Brain microvascular endothelial cell (primary cell): ENCODE data around the gene GPR78.

ENCODE experiments used
- DNase-seq: peaks from one replicate; pipeline ENCODE4 v3.0.0-alpha.2; 2020
- H3K27ac ChIP-seq: fragments of 250-450 bp; sonication (Bioruptor Pico); 2 replicates; pipeline ENCODE4 v1.5.1; 2020; ENCODE audit warnings: mild to moderate bottlenecking, moderate library complexity
- H3K27me3 ChIP-seq: fragments of 250-450 bp; sonication (Bioruptor Pico); replicated peaks from 2 replicates; pipeline ENCODE4 v1.5.1; 2020; ENCODE audit warnings: mild to moderate bottlenecking
- H3K36me3 ChIP-seq: fragments of 250-450 bp; sonication (Bioruptor Pico); replicated peaks from 2 replicates; pipeline ENCODE4 v1.5.1; 2020; ENCODE audit warnings: mild to moderate bottlenecking
- H3K4me3 ChIP-seq: 2 replicates; pipeline ENCODE4 v1.5.1; 2011; ENCODE audit warnings: low read depth, mild to moderate bottlenecking, control low read depth, low read length, moderate library complexity
- CTCF ChIP-seq: IDR thresholded peaks from 2 replicates; pipeline ENCODE4 v1.5.1; 2011; ENCODE audit warnings: low read depth, mild to moderate bottlenecking, moderate library complexity, low read length, control low read depth, inconsistent platforms; ENCODE audit errors: missing control alignments
- in situ Hi-C: cut with HindIII; loops from 2 replicates; pipeline ENCODE4 v1.10.0; 2017; ENCODE audit warnings: low sequenced_read_pairs, low pct_ligation_motif_present

GPR78 gene

GRCh38 chr4:8601556-8601955 is 21.4 kb downstream of the GPR78 start:
- H3K4me3 ChIP-seq, result no peak overlapping the region
- no peak overlapping the region for H3K27ac ChIP-seq
- DNase-seq, result no peak
- no peak for TF ChIP-seq CTCF
- H3K27me3 ChIP-seq, result no peaks in the 10 kb centered on the region
- in situ Hi-C loops, result no loop called here
- no peaks in the 10 kb centered on the region for H3K36me3 ChIP-seq

- DNase-seq, result no peak
- Histone ChIP-seq H3K4me3 (no peak overlapping the region), H3K27me3 (no peaks in the 10 kb centered on the region), H3K36me3 (no peaks in the 10 kb centered on the region), H3K27ac (no peak overlapping the region)
- no peak for TF ChIP-seq CTCF
- in situ Hi-C loops, result no loop called here
These were observed 22.7 kb downstream of the GPR78 start for GRCh38 chr4:8602686-8603430.

GRCh38 chr4:8603931-8604330 is 23.7 kb downstream of the GPR78 start:
- in situ Hi-C loops, result no loop called here
- no peak for DNase-seq

GRCh38 chr4:8605289-8605688 is 25.1 kb downstream of the GPR78 start:
- in situ Hi-C loops, result no loop called here
- Histone ChIP-seq H3K27me3 (no peaks in the 10 kb centered on the region), H3K36me3 (no peaks in the 10 kb centered on the region), H3K27ac (no peak overlapping the region), H3K4me3 (no peak overlapping the region)
- TF ChIP-seq CTCF, result no peak
- no peak for DNase-seq

More at GRCh38 chr4:8603931-8604330, 23.7 kb downstream of the GPR78 start:
- Histone ChIP-seq H3K4me3 (no peak overlapping the region), H3K27ac (no peak overlapping the region), H3K27me3 (no peaks in the 10 kb centered on the region), H3K36me3 (no peaks in the 10 kb centered on the region)
- no peak for TF ChIP-seq CTCF

GRCh38 chr4:8606476-8606875 is 26.3 kb downstream of the GPR78 start:
- no peak for TF ChIP-seq CTCF
- H3K27me3 ChIP-seq, result no peaks in the 10 kb centered on the region
- H3K4me3 ChIP-seq, result no peak overlapping the region
- DNase-seq, result no peak
- H3K36me3 ChIP-seq, result no peaks in the 10 kb centered on the region
- in situ Hi-C loops, result no loop called here
- H3K27ac ChIP-seq, result no peak overlapping the region

- no peak overlapping the region for H3K4me3 ChIP-seq
- no peaks in the 10 kb centered on the region for H3K36me3 ChIP-seq
- no peaks in the 10 kb centered on the region for H3K27me3 ChIP-seq
- DNase-seq, result no peak
- TF ChIP-seq CTCF, result no peak
- in situ Hi-C loops, result no loop called here
- no peak overlapping the region for H3K27ac ChIP-seq
These were observed 26.8 kb downstream of the GPR78 start for GRCh38 chr4:8606966-8607365.
